GM21723 (cell line): ENCODE measurements around the gene ZNF766.
"Not testable (repeated sequence)": the region's sequence is repeated elsewhere in the genome, so short reads cannot be mapped to it uniquely, and the experiment has no call there.

Source experiments
- ATAC-seq: cut with Tn5 transposase; IDR thresholded peaks from one replicate; pipeline ENCODE4 v1.9.1; 2021; ENCODE audit warnings: mild to moderate bottlenecking, moderate library complexity; ENCODE audit not compliant: unreplicated experiment

Gene ZNF766

GRCh38 chr19:52274191-52274590 lies 4.8 kb downstream of the ZNF766 start:
- ATAC-seq: no peak

GRCh38 chr19:52275988-52276387 lies 6.6 kb downstream of the ZNF766 start:
- no peak for ATAC-seq

DNA sequence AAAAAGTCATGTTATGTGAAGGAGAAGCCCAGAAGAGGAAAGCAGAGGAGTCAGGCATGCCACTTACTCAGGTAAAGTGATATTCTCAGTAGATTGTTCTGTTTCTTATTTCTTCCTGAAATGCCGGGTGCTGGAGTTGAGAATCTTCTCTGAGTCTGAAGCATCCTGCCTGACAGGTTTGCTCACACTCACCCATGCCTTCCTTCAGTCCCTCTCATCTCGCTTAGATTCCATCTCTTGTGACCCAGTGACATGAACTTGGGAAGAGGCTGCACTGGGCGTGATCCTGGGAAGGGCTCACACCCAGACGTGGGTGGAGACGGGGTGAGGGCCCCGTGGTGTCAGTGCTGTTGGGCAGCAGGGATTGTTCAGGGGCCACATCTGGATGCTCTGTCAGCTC lies 8.1 kb downstream of the ZNF766 start:
- ATAC-seq: no peak

DNA sequence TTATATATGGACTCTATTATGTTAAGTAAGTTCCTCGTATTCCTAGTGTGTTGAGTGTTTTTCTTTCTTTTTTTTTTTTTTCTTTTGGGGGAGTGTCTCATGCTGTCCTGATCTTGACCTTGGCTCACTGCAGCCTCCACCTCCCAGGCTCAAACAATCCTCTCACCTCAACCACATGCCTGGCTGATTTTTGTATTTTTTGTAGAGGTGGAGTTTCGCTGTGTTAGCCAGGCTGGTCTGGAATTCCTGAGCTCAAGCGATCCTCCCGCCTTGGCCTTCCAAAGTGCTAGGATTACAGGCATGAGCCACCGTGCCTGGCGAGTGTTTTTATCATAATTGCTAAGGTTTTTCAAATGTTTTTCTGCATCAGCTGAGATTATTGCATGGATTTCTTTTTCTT lies 16.9 kb downstream of the ZNF766 start:
- no peak for ATAC-seq

DNA sequence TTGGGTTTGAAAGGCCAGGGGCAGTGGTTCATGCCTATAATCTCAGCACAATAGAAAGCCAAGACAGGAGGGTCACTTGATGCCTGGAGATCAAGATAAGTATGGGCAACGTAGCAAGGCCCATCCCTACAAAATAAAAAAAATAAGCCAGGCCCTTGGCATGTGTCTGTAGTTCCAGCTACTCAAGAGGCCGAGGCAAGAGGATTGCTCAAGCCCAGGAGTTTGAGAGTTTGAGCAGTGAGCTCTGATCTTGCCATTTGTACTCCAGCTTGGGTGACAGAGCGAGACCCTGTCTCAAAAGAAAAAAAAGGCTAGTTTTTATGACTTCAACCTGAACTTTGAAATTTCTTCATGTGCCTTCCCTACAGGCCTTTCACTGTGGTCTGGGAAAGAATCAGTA lies 22.4 kb downstream of the ZNF766 start:
- no peak for ATAC-seq

- ATAC-seq: not testable (repeated sequence)
Observed at GRCh38 chr19:52292946-52293345, 23.6 kb downstream of the ZNF766 start.

- ATAC-seq: peak; percentile 11
Observed at GRCh38 chr19:52296400-52296772, 27.0 kb downstream of the ZNF766 start.

- ATAC-seq: peak; percentile 56
Observed at GRCh38 chr19:52296773-52297600, 27.6 kb downstream of the ZNF766 start, which contains the start of gene ZNF480. Gene ZNF480, plus strand, starts transcription at chr19:52297169. Its CDS starts 3,244 bp downstream, at chr19:52300413.

DNA sequence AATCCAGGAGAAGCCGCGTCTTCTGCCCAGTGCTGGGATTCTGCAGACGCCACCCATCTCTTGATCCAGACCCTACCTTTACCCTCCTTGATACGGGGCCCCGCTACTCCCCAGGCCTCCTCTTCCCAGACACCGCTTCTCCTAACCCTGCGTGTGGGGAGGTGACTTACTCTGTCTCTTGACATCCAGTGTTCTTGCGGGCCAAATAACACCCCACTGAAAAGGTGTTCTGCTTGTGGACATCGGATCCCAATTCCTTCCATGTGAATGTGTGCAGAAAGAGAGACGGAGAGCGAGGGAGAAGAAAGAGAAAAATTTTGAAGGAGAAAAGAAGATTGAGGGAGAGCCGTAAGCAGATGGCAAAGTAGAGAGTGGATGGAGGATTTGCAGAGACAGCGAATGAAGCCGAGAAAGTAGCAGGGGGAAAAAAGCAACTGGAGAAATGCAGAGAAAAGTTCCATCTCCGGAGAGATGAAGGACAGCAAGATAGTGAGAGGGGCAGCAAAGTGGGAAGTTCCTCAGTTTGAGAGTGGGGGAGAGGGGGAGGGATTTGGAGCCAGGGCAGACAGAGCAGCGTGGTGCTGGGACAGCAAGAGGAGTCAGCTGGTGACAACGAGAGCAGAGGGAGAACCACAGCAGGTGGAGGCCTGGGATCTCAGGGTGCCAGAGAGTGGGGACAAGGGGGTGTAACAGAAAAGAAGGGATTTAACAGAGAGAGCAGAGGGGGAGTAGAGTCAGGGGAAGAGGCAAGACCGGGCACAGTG lies 28.4 kb downstream of the ZNF766 start:
- peak; percentile 22 for ATAC-seq

DNA sequence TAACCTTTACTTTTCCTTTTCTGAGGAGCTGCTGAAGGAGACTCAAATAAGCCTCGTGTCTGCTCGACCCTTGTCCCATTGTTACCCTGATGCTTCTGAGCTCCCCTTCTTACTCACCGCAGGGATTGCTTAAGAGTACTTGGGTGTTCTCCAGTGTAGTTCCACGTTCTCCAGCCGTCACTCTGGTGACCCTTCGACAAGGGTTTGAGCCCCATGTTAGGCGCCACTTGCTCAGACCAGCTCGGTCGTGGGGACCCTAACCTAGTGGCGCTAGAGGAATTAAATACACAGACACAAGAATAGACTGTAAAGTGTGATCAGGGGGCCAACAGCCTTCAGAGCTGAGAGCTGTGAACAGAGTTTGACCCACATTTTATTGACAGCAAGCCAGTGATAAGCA lies 37.9 kb downstream of the ZNF766 start:
- ATAC-seq: no peak

DNA sequence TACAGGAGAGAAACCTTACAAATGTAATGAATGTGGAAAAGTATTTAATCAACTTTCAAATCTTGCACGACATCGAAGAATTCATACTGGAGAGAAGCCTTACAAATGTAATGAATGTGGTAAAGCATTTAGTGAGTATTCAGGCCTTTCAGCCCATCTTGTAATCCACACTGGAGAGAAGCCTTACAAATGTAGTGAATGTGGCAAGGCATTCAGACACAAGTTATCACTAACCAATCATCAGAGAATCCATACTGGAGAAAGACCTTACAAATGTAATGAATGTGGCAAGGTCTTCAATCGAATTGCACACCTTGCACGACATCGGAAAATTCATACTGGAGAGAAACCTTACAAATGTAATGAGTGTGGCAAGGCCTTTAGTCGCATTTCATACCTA lies 53.0 kb downstream of the ZNF766 start:
- no peak for ATAC-seq

DNA sequence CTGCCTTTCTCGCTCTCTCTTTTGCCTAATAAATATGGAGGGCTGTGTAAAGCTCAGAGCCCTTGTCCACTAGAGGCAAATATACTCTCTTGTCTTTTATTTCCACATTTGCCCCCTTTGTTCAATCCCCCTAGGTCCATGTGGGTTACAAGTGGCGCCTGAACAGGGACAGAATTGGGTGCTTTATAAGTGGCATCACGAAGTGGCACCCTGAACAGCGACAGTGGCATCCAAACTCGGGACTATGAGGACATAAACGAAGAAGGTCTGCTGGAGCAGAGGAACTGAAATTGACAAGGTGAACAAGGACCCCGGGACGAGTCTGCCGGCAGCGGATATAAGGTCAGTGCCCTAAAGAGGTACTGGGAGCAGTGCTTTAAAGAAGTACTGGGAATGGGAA lies 62.4 kb downstream of the ZNF766 start:
- ATAC-seq: no peak

DNA sequence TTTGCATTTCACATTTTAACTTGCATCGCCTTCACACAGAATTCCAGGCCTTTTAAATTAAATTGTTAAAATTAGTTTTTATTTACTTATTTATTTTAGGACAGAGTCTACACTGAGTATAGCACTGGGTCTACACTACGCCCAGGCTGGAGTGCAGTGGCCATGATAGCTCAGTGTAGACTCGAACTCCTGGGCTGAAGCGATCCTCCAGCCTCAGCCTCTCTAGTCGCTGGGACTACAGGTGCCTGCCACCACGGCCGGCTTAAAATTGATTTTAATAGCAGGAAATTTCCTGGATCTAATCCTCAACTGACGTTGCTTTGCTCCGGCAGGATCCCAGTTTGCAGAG lies 66.4 kb downstream of the ZNF766 start:
- no peak for ATAC-seq

- no peak for ATAC-seq
Observed at GRCh38 chr19:52336117-52336790, 66.9 kb downstream of the ZNF766 start, which contains the start of gene ZNF610. Gene ZNF610, plus strand, starts transcription at chr19:52336243. Its CDS starts 12,930 bp downstream, at chr19:52349173.

GRCh38 chr19:52336791-52337381 lies 67.5 kb downstream of the ZNF766 start:
- ATAC-seq: no peak

- not testable (repeated sequence) for ATAC-seq
Observed at GRCh38 chr19:52339022-52339421, 69.6 kb downstream of the ZNF766 start.

DNA sequence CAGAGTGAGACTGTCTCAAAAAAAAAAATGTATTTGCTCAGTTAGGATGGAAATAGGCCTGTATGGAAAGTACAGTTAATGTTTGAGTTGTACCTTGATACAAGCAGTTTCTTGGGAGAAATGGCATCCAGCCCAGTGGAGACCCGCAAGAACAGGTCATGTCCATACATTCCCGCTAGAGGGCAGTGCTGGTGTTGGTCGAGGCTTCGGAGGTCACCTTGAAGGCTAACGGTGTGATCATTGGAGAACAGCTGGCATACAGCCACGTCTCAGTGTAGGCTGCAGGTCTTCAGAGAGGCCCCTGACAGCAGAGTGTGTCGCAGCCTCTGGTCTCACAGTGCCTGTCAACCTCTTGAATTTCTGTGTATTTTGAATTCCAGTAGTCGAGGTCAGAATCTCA lies 74.2 kb downstream of the ZNF766 start:
- no peak for ATAC-seq

DNA sequence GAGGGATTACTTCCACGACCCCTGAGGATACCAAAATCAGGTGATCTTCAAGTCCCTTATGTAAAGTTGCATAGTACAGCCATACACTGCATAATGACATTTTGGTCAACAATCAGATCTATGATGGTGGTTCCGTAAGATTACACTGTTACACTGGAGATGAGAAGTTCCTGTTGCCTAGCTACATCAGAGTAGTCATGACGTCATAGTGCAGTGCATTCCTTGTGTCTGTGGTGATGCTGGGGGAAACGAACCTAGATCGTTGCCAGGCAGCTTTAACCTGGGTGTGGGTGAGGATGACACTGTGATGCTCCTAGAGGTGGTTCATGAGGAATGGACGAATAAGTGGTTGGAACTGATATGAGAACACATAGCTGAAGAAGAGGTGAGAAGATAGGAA lies 75.8 kb downstream of the ZNF766 start:
- no peak for ATAC-seq
